Caco-2 (cell line): ENCODE results near the gene CENPV. TPM values are rescaled to one million over a fixed set of nuclear protein-coding genes. Genes with fewer than 3 reads are reported as not detected.
A peak's percentile ranks its signal among the peaks of the same experiment; 100 is the strongest.

Experiments used
- BruUV-seq: library from RNA; stranded (reverse); fragments of 400-500 nt; replicated peaks from 2 replicates; lab custom pipeline; 2021; lab: Mats Ljungman, UMichigan
- CTCF ChIA-PET: fragments of 300-600 bp; sonication (Branson Sonifier 250); formaldehyde crosslinking; loops from one replicate; lab custom pipeline; 2022; ENCODE audit warnings: antibody characterized with exemption; lab: Charles Lee
- POLR2A ChIA-PET: fragments of 300-600 bp; sonication (Branson Sonifier 250); formaldehyde crosslinking; loops from one replicate; lab custom pipeline; 2022; ENCODE audit warnings: antibody characterized with exemption; lab: Charles Lee
- DNase-seq, 2 experiments: peaks; one replicate each; pipeline versions ENCODE4 v3.0.0 to v3.0.0-alpha.2; 2020 to 2022
- H3K27me3 ChIP-seq: replicated peaks from 2 replicates; pipeline ENCODE4 v1.6.0; 2011; ENCODE audit warnings: low read length; ENCODE audit not compliant: control insufficient read depth, insufficient read depth
- H3K36me3 ChIP-seq: 2 replicates; pipeline ENCODE4 v1.5.1; 2011; ENCODE audit warnings: low read length; ENCODE audit not compliant: control insufficient read depth, insufficient read depth
- H3K4me1 ChIP-seq: fragments of 250-450 bp; sonication (Bioruptor Pico); 2 replicates; pipeline ENCODE4 v1.5.1; 2020; ENCODE audit warnings: mild to moderate bottlenecking
- H3K4me3 ChIP-seq: 2 replicates; pipeline ENCODE4 v1.5.1; 2011; ENCODE audit warnings: low read depth, mild to moderate bottlenecking, control low read depth, low read length
- H3K9me3 ChIP-seq: fragments of 250-450 bp; sonication (Bioruptor Pico); 2 replicates; pipeline ENCODE4 v1.5.1; 2020; ENCODE audit warnings: mild to moderate bottlenecking, moderate library complexity
- H3K27ac Mint-ChIP-seq: one replicate; pipeline ENCODE4 v1.8.0; 2022; ENCODE audit warnings: mixed read lengths; ENCODE audit not compliant: unreplicated experiment
- H3K27me3 Mint-ChIP-seq: one replicate; pipeline ENCODE4 v1.8.0; 2022; ENCODE audit warnings: mixed read lengths; ENCODE audit not compliant: insufficient read depth, unreplicated experiment
- H3K36me3 Mint-ChIP-seq: one replicate; pipeline ENCODE4 v1.8.0; 2022; ENCODE audit warnings: mild to moderate bottlenecking, mixed read lengths; ENCODE audit not compliant: insufficient read depth, unreplicated experiment
- H3K4me1 Mint-ChIP-seq: one replicate; pipeline ENCODE4 v1.8.0; 2022; ENCODE audit warnings: low read depth, mixed read lengths; ENCODE audit not compliant: unreplicated experiment
- H3K4me3 Mint-ChIP-seq: one replicate; pipeline ENCODE4 v1.8.0; 2022; ENCODE audit warnings: mild to moderate bottlenecking, moderate library complexity, mixed read lengths; ENCODE audit not compliant: unreplicated experiment
- H3K9me3 Mint-ChIP-seq: one replicate; pipeline ENCODE4 v1.8.0; 2022; ENCODE audit warnings: mixed read lengths; ENCODE audit not compliant: unreplicated experiment
- intact Hi-C: fragments of 100-400 bp; cut with micrococcal nuclease; formaldehyde crosslinking; loops from one replicate; pipeline ENCODE4 v1.10.0; 2022; ENCODE audit not compliant: unreplicated experiment
- total RNA-seq: library from RNA; stranded (reverse); gene quantifications from 2 replicates; pipeline ENCODE4 v1.2.3, GENCODE V29; 2022
- TF ChIP-seq, protein P1 (sequence below), 2 experiments: fragments of 200-600 bp in 1 of 2; IDR thresholded peaks; 1 replicate in 1 of 2; 2 replicates in 1 of 2; pipeline versions ENCODE4 v1.5.1 to v1.8.0; 2011 to 2022; ENCODE audit warnings: antibody characterized with exemption in 1 of 2, control low read depth in 1 of 2, inconsistent platforms in 1 of 2, low read depth in 1 of 2, low read length in 1 of 2, mild to moderate bottlenecking in 1 of 2, moderate library complexity in 1 of 2; ENCODE audit not compliant: insufficient read depth in 1 of 2, severe bottlenecking in 1 of 2, unreplicated experiment in 1 of 2

The CENPV gene
- total RNA-seq, 1 experiment from 2014 or later, result 92.8 TPM

DNA sequence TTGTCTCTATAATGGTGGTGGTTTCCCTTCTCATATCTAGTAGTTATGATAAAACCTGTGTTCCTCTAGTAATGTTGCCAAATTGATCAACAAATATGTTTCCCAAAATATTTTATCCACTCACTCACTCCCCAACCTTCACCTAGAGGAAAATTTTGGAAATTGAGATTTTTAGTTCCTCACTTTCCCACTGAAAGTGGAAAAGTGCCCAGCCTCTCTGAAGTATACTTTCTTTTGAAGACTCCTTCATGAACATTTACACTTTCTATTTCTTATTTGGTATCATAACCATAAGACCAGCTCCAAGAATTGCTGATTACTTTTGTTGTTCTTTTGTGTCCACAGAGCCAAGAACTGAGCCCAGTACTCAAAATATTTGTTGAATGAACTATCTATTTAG lies 5.1 kb upstream of the CENPV start:
- POLR2A ChIA-PET, result no interaction called here
- H3K36me3 Mint-ChIP-seq, result no peaks in the 10 kb centered on the region
- no peak for DNase-seq
- no peak overlapping the region for H3K4me3 Mint-ChIP-seq
- no peaks in the 10 kb centered on the region for H3K27me3 Mint-ChIP-seq
- intact Hi-C loops, result no loop called here
- Histone ChIP-seq H3K27me3 (no peaks in the 10 kb centered on the region), H3K4me1 (no peaks in the 10 kb centered on the region), H3K36me3 (no peaks in the 10 kb centered on the region), H3K4me3 (no peak overlapping the region), H3K9me3 (no peaks in the 10 kb centered on the region)
- H3K27ac Mint-ChIP-seq, result no peak overlapping the region
- no TSS peak for BruUV-seq
- H3K4me1 Mint-ChIP-seq, result no peaks in the 10 kb centered on the region
- CTCF ChIA-PET, result no interaction called here
- no peaks in the 10 kb centered on the region for H3K9me3 Mint-ChIP-seq
- TF ChIP-seq, protein P1, sequence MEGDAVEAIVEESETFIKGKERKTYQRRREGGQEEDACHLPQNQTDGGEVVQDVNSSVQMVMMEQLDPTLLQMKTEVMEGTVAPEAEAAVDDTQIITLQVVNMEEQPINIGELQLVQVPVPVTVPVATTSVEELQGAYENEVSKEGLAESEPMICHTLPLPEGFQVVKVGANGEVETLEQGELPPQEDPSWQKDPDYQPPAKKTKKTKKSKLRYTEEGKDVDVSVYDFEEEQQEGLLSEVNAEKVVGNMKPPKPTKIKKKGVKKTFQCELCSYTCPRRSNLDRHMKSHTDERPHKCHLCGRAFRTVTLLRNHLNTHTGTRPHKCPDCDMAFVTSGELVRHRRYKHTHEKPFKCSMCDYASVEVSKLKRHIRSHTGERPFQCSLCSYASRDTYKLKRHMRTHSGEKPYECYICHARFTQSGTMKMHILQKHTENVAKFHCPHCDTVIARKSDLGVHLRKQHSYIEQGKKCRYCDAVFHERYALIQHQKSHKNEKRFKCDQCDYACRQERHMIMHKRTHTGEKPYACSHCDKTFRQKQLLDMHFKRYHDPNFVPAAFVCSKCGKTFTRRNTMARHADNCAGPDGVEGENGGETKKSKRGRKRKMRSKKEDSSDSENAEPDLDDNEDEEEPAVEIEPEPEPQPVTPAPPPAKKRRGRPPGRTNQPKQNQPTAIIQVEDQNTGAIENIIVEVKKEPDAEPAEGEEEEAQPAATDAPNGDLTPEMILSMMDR (IDR thresholded peaks at IDR 0.05; ENCODE audit: insufficient read depth in 1 of 2, low read depth in 1 of 2, low read length in 1 of 2, severe bottlenecking in 1 of 2, unreplicated experiment in 1 of 2), result no peak

GRCh38 chr17:16354585-16354984 lies 1.3 kb upstream of the CENPV start:
- Histone ChIP-seq H3K9me3 (0 out of 2 replicates have a peak, but pooled peaks cover 4% of the 10 kb centered on the region), H3K27me3 (no peaks in the 10 kb centered on the region), H3K4me1 (peaks cover 7% of the 10 kb centered on the region; the same call in 1 of the 2 replicates), H3K36me3 (no peaks in the 10 kb centered on the region), H3K4me3 (no peak overlapping the region)
- H3K4me1 Mint-ChIP-seq, result no peaks in the 10 kb centered on the region
- BruUV-seq, result no TSS peak
- H3K27me3 Mint-ChIP-seq, result no peaks in the 10 kb centered on the region
- ChIA-PET CTCF (interaction anchor here (0.6 to 0.7 kb wide), 3 partner anchors 48 to 167 kb away, joined by 3 to 4 read pairs (median 3); no protein-coding TSS in a partner anchor), POLR2A (no interaction called here)
- H3K4me3 Mint-ChIP-seq, result peak overlapping the region; percentile 93
- H3K27ac Mint-ChIP-seq, result no peak overlapping the region
- no peaks in the 10 kb centered on the region for H3K9me3 Mint-ChIP-seq
- TF ChIP-seq, protein P1 (IDR thresholded peaks at IDR 0.05; ENCODE audit: insufficient read depth in 1 of 2, low read depth in 1 of 2, low read length in 1 of 2, severe bottlenecking in 1 of 2, unreplicated experiment in 1 of 2), result no peak
- peaks cover 7% of the 10 kb centered on the region for H3K36me3 Mint-ChIP-seq
- intact Hi-C loops, result no loop called here
- DNase-seq, result no peak

DNA sequence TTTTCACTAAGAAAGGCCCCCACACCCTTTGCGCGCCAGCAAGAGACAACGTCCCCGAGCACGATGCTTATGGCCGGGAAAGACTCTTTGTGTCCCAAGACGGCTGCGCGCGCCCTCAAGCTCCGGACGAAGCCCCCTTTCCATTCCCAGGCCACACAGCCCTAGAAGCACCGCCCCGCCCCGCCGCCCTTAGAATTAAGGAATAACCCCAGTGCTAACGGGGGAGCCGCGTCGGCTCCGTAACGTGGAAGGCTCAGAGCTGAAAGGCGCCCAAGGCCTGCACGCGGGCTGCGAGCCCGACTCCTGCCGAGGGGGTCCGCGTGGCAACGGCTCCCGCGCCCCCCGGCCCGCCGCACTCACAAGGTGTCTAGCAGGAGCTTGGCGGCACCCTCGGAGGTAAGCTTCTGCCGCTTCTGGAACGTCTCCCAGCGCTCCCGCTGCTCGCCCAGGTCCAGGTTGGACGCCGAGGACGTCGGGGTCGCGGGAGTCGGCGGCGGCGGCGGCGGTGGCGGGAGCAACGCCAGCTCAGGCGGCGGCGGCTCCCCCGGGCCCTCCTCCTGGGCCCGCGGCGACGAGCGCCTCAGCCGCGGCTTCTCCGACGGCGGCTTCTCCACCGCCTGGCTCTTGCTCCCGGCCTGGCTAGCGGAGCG lies 477 bp downstream of the CENPV start:
- Mint-ChIP-seq H3K4me3 (peak overlapping the region; percentile 93), H3K9me3 (no peaks in the 10 kb centered on the region), H3K27ac (peak overlapping the region; percentile 88), H3K36me3 (peaks cover 16% of the 10 kb centered on the region), H3K4me1 (no peaks in the 10 kb centered on the region), H3K27me3 (no peaks in the 10 kb centered on the region)
- Histone ChIP-seq H3K9me3 (0 out of 2 replicates have a peak, but pooled peaks cover 4% of the 10 kb centered on the region), H3K4me3 (peak overlapping the region; percentile 55), H3K36me3 (no peaks in the 10 kb centered on the region), H3K27me3 (no peaks in the 10 kb centered on the region), H3K4me1 (peaks cover 7% of the 10 kb centered on the region; the same call in 1 of the 2 replicates)
- POLR2A ChIA-PET, result interaction anchor here (0.5 to 2.8 kb wide), 5 partner anchors 28 to 93 kb away, joined by 3 to 15 read pairs (median 10); partner anchors contain the start of gene UBB
- intact Hi-C loops, result loop anchor here (2.0 kb wide), 1 partner anchor 66 kb away; no protein-coding TSS in a partner anchor
- BruUV-seq, result no TSS peak
- TF ChIP-seq, protein P1 (IDR thresholded peaks at IDR 0.05; ENCODE audit: insufficient read depth in 1 of 2, low read depth in 1 of 2, low read length in 1 of 2, severe bottlenecking in 1 of 2, unreplicated experiment in 1 of 2), result no peak
- CTCF ChIA-PET, result interaction anchor here (0.5 to 3.0 kb wide), 7 partner anchors 11 to 561 kb away, joined by 3 to 17 read pairs (median 5); partner anchors contain the start of gene UBB
- DNase-seq, result peak; percentile 41 to 59
